ENCODE results near the gene HIGD1B. TPM values are rescaled to one million over a fixed set of nuclear protein-coding genes. Genes with fewer than 3 reads are reported as not detected.
"Not testable (repeated sequence)": the region's sequence is repeated elsewhere in the genome, so short reads cannot be mapped to it uniquely, and the experiment has no call there.

Gene HIGD1B
- not detected for total RNA-seq

DNA sequence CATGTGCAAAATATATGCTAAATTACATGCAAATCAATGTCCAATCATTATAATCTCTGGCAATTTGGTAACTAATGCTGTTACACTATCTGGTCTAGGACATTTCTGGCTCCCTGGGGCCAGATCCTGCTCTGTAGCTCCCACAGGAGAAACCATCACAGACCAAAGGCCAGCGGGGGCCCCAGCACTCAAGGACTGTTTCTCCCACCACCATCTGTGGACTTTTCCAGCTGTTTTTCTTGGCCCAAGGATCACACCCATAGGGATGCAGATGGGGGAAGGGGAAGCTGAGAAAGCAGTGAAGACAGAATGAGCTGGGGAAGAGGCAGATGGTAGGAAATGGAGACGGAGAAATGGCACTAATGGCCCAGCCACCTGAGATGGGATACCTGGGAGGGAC is at the start of gene HIGD1B:
TSS of gene HIGD1B (plus strand) at position 298 of the 400 bp plus-strand sequence. CDS start 270 bp downstream, outside the sequence.
- Mint-ChIP-seq H3K4me1 (no peaks in the 10 kb centered on the region), H3K27me3 (no peaks in the 10 kb centered on the region), H3K36me3 (ENCODE audit: low read depth) (peaks cover 19% of the 10 kb centered on the region), H3K4me3 (no peak within 1 kb of the TSS), H3K9me3 (no peaks in the 10 kb centered on the region), H3K27ac (no peak within 1 kb of the TSS)
- POLR2A ChIA-PET = no interaction called here
- DNase-seq = no peak
- CTCF ChIA-PET = no interaction called here

DNA sequence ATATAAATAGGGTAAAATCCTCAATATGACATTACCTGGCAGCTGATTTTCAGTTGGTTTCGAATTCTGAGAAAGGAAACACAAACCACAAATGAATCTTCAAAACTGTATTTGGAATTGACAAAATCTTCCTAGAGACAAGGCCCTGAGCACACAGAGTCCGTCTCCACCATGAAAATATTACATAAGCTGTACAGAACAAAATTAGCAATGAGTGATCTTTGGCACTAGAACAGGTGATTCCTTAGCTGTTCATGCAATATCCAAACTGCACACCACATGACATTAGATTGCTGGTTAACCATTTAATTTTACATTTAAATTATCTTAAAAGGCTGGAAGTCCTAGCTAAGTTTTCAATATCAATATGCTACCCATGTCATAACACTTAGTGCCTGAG is 49.3 kb upstream of the HIGD1B start:
- Mint-ChIP-seq H3K27ac (no peak overlapping the region), H3K9me3 (no peaks in the 10 kb centered on the region)
- POLR2A ChIA-PET = no interaction called here

DNA sequence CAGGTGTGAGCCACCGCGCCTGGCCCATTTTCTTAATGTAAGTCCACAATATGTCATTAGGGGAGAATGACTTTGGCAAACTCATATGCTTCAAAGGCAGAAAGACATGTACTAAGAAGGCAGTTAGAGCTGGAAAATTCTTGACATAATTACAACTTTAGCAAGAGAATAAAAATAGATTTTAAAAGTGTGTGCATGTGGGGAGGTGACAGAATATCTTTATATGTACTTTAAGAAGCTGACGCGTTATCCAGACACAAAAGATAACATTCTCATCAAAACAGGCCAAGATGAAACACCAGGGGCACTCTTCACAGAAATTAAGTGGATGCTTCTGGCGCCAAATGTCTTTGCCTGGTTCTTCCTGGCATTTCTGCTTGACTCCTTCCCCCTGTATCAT is 45.8 kb upstream of the HIGD1B start:
- no peaks in the 10 kb centered on the region for H3K36me3 Mint-ChIP-seq (ENCODE audit: low read depth)
- H3K27me3 Mint-ChIP-seq = peaks cover 30% of the 10 kb centered on the region
- peaks cover 8% of the 10 kb centered on the region for H3K4me1 Mint-ChIP-seq
- no peak overlapping the region for H3K27ac Mint-ChIP-seq
- ChIA-PET POLR2A (no interaction called here), CTCF (no interaction called here)
- no peak overlapping the region for H3K4me3 Mint-ChIP-seq
- no peaks in the 10 kb centered on the region for H3K9me3 Mint-ChIP-seq
- no peak for DNase-seq

More for the DNA sequence above, 49.3 kb upstream of the HIGD1B start:
- H3K36me3 Mint-ChIP-seq (ENCODE audit: low read depth) = no peaks in the 10 kb centered on the region
- CTCF ChIA-PET = interaction anchor here (1.2 to 1.8 kb wide), 4 partner anchors 19 to 109 kb away, joined by 3 to 7 read pairs (median 4); partner anchors contain the start of gene CCDC43
- no peak overlapping the region for H3K4me3 Mint-ChIP-seq
- DNase-seq = no peak
- H3K4me1 Mint-ChIP-seq = peaks cover 11% of the 10 kb centered on the region
- H3K27me3 Mint-ChIP-seq = peaks cover 19% of the 10 kb centered on the region

DNA sequence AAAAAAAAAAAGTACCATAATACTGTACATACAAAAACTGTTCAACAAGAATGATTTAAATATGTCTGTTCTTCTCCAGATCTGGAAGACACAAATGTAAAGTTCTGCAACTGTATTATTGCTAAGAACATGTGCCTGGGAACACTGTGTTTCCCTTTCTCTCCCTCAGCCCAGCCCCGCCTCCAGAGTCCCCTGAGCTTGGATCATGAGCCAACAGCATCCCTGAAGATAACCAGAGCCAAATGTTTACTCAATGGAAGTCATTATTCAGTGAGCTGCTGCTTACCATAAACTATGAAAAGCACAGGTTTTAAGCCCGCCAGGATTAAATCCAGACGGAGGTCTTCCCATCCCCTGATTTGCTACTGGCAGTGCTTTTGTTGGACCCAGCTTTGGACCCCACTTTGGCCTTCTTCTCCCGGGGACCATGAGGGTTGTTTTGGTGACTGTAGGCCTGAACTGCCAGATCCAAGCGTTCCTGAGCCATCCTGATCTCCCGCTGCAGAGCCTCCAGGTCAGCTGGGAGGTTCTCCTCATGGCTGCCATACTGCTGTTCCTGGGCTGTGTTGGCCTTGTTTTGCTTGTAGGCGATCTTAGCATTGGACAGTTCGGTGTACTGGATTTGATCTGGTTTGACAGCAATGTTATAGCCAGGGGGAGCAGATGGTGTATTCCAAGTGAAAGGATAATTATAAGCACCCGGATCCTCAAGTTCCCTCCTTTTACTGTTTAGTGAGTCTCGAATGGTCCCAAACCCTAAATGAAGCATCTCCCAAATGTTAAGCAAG is 43.2 kb upstream of the HIGD1B start:
- DNase-seq = no peak
- no peak overlapping the region for H3K27ac Mint-ChIP-seq
- ChIA-PET CTCF (no interaction called here), POLR2A (no interaction called here)
- H3K36me3 Mint-ChIP-seq (ENCODE audit: low read depth) = no peaks in the 10 kb centered on the region
- no peaks in the 10 kb centered on the region for H3K9me3 Mint-ChIP-seq
- H3K4me3 Mint-ChIP-seq = no peak overlapping the region
- H3K4me1 Mint-ChIP-seq = no peaks in the 10 kb centered on the region
- H3K27me3 Mint-ChIP-seq = peaks cover 31% of the 10 kb centered on the region

DNA sequence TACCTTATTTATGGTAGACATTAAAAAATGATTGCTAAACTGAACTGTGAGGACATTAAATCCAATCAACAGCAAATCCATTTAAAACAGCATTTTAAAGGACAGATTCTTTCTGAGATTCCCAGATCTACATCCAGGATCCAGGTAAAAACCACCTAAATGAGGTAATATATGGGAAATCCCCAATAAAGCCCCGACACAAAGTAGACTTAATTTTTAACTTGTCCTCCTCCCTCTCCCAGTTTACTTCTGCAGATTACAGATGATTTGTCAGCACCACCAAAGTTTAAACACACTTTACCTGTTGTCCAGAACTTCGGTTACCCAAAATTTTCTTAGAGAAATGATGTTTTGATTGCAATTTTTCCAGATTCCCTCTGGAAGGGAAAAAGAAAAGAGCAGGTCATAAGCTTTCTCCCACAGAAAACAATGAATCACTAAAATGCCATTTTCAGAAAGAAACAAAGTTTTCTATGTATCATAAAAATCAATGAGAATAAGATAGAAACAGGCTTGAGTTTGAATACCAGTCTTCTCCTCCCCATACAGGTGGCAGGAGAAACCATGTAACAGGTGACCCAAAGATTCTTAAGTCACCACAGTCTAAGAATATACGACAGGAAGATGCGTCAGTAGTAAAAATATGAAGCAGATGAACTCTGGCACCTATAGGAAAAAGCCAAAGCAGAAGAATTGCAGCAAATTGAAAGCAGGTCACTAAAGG is 40.4 kb upstream of the HIGD1B start:
- CTCF ChIA-PET = no interaction called here
- POLR2A ChIA-PET = no interaction called here
- Mint-ChIP-seq H3K9me3 (no peaks in the 10 kb centered on the region), H3K4me1 (no peaks in the 10 kb centered on the region), H3K36me3 (ENCODE audit: low read depth) (no peaks in the 10 kb centered on the region), H3K27ac (no peak overlapping the region), H3K4me3 (no peak overlapping the region), H3K27me3 (peaks cover 23% of the 10 kb centered on the region)
- DNase-seq = no peak

DNA sequence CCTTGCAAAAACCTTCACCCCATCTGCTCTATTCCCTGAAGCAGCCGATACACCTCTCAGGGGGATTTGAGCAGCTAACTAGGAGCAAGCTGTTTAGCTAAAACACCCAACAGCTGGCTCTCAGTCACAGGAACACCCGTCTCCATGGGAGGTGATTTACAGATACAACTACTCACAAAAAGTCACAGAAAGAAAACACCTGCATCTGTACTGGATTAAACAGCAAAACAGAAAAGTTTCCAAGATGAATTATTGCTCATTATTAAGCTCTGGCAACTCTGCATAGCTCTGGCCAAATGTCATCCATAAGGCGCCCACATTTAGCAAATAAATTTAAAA is 39.9 kb upstream of the HIGD1B start:
- no peaks in the 10 kb centered on the region for H3K4me1 Mint-ChIP-seq
- CTCF ChIA-PET = no interaction called here
- H3K27ac Mint-ChIP-seq = no peak overlapping the region
- no peaks in the 10 kb centered on the region for H3K9me3 Mint-ChIP-seq
- H3K36me3 Mint-ChIP-seq (ENCODE audit: low read depth) = no peaks in the 10 kb centered on the region
- peaks cover 23% of the 10 kb centered on the region for H3K27me3 Mint-ChIP-seq
- DNase-seq = no peak
- POLR2A ChIA-PET = no interaction called here
- H3K4me3 Mint-ChIP-seq = no peak overlapping the region

DNA sequence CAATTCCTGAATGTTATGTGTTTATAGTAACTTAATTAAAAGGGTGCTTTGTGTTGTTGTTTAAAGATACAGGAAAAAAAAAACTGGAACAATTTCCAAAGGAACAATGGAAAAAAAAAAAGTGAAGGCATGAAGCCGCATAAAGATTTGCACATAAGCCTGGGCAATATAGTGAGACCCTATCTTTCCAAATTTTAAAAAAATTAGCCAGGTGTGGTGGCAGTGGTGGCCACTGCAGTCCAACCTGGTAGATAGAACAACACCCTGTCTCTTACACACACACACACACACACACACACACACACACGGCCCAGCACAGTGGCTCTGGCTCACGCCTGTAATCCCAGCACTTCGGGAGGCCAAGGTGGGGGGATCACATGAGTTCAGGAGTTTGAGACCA is 39.5 kb upstream of the HIGD1B start:
- CTCF ChIA-PET = no interaction called here

DNA sequence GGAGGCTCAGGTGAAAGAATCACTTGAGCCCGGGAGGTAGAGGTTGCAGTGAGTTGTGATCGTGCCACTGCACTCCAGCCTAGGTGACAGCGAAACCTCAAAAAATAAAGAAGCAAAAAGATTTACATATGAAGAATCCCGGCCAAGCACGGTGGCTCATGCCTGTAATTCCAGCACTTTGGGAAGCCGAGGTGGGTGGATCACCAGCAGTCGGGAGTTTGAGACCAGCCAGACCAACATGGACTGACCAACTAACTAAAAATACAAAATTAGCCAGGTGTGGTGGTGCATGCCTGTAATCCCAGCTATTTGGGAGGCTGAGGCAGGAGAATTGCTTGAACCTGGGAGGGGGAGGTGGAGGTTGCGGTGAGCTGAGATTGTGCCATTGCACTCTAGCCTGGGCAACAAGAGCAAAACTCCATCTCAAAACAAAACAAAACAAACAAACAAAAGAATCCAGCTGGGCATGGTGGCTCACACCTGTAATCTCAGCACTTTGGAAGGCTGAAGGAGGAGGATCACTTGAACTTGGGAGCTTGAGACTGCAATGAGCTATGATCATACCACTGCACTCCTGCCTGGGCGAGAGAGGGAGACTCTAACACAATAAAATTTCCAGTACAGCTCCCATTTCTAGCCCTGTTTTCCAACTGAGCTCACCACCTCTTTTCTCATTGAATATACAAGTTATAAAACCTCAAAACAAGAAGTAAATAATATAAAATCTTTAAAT is 38.9 kb upstream of the HIGD1B start:
- H3K27me3 Mint-ChIP-seq = peaks cover 21% of the 10 kb centered on the region
- H3K4me1 Mint-ChIP-seq; H3K36me3 Mint-ChIP-seq (ENCODE audit: low read depth); CTCF ChIA-PET; DNase-seq; POLR2A ChIA-PET; H3K27ac Mint-ChIP-seq; H3K9me3 Mint-ChIP-seq; H3K4me3 Mint-ChIP-seq: not testable (repeated sequence)

More for the DNA sequence above, 39.5 kb upstream of the HIGD1B start:
- no peak for DNase-seq
- Mint-ChIP-seq H3K36me3 (ENCODE audit: low read depth) (no peaks in the 10 kb centered on the region), H3K27me3 (peaks cover 22% of the 10 kb centered on the region), H3K4me1 (no peaks in the 10 kb centered on the region), H3K27ac (no peak overlapping the region), H3K4me3 (no peak overlapping the region), H3K9me3 (no peaks in the 10 kb centered on the region)
- POLR2A ChIA-PET = no interaction called here

DNA sequence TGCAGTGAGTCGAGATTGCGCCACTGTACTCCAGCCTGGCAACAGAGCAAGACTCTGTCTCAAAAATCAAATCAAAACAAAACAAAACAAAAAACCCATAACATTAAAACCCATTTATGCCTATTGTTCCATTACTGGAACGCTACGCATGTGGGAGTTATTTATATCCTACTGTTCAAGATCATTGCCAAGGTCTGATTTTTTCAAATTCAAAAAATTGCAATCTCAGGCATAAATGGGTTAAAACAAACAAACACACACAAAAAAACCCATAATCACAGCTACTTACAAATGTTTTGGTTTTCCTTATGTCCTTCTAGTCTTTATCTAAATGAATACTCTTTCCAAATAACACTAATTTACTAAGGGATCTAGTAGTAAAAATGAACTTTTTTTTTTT is 35.4 kb upstream of the HIGD1B start:
- H3K4me1 Mint-ChIP-seq = no peaks in the 10 kb centered on the region
- no peak overlapping the region for H3K27ac Mint-ChIP-seq
- H3K4me3 Mint-ChIP-seq = no peak overlapping the region
- H3K27me3 Mint-ChIP-seq = peaks cover 8% of the 10 kb centered on the region
- ChIA-PET CTCF (no interaction called here), POLR2A (no interaction called here)
- no peaks in the 10 kb centered on the region for H3K36me3 Mint-ChIP-seq (ENCODE audit: low read depth)
- H3K9me3 Mint-ChIP-seq = no peaks in the 10 kb centered on the region
- DNase-seq = no peak

DNA sequence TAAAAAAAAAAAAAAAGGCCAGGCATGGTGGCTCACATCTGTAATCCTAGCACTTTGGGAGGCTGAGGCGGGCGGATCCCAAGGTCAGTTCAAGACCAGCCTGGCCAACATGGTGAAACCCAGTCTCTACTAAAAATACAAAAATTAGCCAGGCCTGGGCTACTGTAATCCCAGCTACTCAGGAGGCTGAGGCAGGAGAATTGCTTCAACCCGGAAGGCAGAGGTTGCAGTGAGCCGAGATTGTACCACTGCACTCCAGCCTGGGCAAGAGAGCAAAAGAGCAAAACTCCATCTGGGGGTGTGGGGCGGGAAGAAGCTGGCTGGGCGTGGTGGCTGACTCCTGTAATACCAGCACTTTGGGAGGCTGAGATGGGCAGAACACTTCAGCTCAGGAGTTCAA is 29.2 kb upstream of the HIGD1B start:
- H3K4me1 Mint-ChIP-seq, CTCF ChIA-PET, DNase-seq: not testable (repeated sequence)

DNA sequence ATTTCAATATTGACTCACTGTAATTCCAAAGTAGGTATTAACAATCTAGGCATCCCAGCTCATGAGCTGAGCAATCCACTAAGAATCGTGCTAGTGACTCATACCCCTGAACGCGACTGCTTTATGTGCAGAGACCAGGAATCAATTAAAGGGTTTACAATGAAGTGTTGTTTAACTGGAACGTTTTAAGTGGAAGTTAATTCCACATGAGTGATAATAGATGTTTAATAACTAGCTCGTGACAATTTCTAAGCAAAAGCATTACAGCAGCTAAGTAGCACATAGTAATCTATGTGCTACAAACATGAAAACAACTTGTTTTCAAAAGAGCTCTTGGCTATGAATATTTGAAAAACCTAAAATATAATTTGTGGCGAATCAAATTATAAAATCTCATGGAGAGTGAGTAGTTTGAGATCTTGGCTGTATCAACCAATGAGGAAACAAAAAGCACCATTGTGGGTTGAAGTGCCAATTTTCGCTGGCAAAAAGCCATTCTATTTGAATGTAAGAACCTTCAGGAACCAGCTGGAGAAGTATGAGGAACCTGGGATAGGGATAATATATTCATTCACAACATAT is 27.0 kb upstream of the HIGD1B start:
- ChIA-PET POLR2A (no interaction called here), CTCF (interaction anchor here (1.0 kb wide), 1 partner anchor 42 kb away, joined by 3 read pairs; no protein-coding TSS in a partner anchor)
- H3K27me3 Mint-ChIP-seq = peaks cover 10% of the 10 kb centered on the region
- no peaks in the 10 kb centered on the region for H3K4me1 Mint-ChIP-seq
- H3K27ac Mint-ChIP-seq = no peak overlapping the region
- no peaks in the 10 kb centered on the region for H3K9me3 Mint-ChIP-seq
- H3K4me3 Mint-ChIP-seq = no peak overlapping the region
- no peak for DNase-seq
- H3K36me3 Mint-ChIP-seq (ENCODE audit: low read depth) = no peaks in the 10 kb centered on the region

More for the DNA sequence above, 29.2 kb upstream of the HIGD1B start:
- H3K4me3 Mint-ChIP-seq; H3K36me3 Mint-ChIP-seq (ENCODE audit: low read depth); H3K27ac Mint-ChIP-seq; H3K9me3 Mint-ChIP-seq; POLR2A ChIA-PET: not testable (repeated sequence)
- H3K27me3 Mint-ChIP-seq = peaks cover 12% of the 10 kb centered on the region

DNA sequence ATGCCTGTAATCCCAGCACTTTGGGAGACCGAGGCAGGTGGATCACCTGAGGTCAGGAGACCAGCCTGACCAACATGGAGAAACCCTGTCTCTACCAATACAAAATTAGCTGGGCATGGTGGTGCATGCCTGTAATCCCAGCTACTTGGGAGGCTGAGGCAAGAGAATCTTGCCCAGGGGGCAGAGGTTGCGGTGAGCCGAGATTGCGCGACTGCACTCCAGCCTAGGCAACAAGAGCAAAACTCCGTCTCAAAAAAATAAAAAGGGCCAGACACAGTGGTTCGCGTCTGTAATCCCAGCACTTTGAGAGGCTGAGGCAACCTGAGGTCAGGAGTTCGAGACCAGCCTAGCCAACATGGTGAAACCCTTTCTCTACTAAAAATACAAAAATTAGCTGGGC is 22.4 kb upstream of the HIGD1B start:
- H3K27ac Mint-ChIP-seq; POLR2A ChIA-PET; H3K4me1 Mint-ChIP-seq; H3K9me3 Mint-ChIP-seq; H3K4me3 Mint-ChIP-seq; DNase-seq; H3K36me3 Mint-ChIP-seq (ENCODE audit: low read depth): not testable (repeated sequence)
- peaks cover 32% of the 10 kb centered on the region for H3K27me3 Mint-ChIP-seq
- CTCF ChIA-PET = interaction anchor here (0.7 kb wide), 1 partner anchor 355 kb away, joined by 3 read pairs; no protein-coding TSS in a partner anchor

DNA sequence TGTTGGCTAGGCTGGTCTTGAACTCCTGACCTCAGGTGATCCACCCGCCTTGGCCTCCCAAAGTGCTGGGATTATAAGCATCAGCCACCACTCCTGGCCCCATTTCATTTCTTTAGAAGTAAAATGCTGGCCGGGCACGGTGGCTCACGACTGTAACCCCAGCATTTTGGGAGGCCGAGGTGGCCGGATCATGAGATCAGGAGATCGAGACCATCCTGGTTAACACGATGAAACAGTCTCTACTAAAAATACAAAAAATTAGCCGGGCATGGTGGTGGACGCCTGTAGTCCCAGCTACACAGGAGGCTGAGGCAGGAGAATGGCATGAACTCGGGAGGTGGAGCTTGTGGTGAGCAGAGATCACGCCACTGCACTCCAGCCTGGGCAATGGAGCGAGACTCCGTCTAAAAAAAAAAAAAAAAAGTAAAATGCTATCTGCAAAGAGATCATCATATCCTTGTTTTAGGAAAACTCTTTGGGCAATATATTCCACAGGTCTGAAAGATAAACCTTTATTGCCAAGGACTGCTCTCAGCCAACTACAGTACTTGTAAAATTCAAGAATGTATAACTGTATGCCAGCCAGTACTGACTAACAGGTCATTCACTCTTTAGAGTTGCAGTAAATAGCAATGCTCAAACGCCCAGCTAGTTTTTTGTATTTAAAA is 21.4 kb upstream of the HIGD1B start:
- Mint-ChIP-seq H3K27me3 (peaks cover 37% of the 10 kb centered on the region), H3K36me3 (ENCODE audit: low read depth) (no peaks in the 10 kb centered on the region), H3K4me3 (no peak overlapping the region), H3K27ac (no peak overlapping the region), H3K4me1 (peaks cover 10% of the 10 kb centered on the region), H3K9me3 (no peaks in the 10 kb centered on the region)
- CTCF ChIA-PET = interaction anchor here (0.7 to 1.2 kb wide), 2 partner anchors 39 to 178 kb away, joined by 3 read pairs; no protein-coding TSS in a partner anchor
- no peak for DNase-seq
- POLR2A ChIA-PET = no interaction called here

All from activated CD4-positive, alpha-beta memory T cell treated with anti-CD3 and anti-CD28 coated beads, Interleukin-2, amount 10 ng/mL, durations not matched to agents 7 days and 5 days (primary cell).